HG02763 (cell line): ENCODE data around the gene CELSR1.
"Not testable (repeated sequence)": the region's sequence is repeated elsewhere in the genome, so short reads cannot be mapped to it uniquely, and the experiment has no call there.

Experiments used
- ATAC-seq: cut with Tn5 transposase; IDR thresholded peaks from one replicate; pipeline ENCODE4 v1.9.1; 2021; ENCODE audit warnings: mild to moderate bottlenecking, moderate library complexity; ENCODE audit not compliant: unreplicated experiment

CELSR1 gene

DNA sequence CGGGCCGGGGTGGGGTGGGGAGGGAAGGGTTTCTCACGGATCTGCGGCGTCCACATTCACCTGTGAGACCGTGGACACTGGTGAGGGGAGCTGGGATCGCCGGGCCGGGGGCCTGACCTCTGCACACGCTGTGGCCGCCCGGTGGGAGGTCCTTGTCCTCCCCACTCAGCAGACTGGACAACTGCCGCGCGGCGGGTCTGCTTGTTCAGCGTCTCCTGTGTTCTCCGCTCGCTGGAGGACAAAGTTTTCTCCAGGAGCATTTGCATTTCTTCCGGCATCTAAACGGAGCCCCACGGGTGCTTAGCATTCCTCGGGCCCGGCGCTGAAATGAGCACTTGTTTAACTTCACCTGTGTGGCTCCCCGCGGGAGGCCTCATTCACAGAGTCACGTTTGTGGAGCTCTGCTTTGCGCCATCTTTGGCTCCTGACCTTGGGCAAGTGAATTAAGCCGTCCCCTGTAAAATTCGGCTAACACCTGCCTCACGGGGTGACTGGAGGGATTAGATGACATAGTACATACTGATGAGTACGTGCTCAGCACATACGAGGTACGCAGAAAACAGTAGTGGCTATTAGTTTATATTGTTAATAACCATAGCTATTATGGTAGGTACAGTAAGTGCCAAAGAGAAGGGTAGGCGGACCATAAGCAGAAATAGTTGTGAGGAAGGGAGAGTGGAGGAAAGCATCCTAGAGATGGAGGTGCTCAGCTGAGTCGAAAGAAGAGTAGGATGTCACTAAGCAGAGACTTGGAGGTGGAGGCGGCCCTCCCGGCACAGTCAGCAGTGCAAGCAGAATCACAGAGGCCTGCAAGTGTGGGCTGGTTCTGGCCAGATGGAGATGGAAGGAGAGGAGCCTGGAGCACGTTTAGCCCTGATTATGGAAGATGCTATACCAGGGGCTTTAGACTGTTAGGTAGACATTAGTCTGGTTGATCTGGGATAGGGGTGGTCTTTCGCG, 201.0 kb downstream of the CELSR1 start:
- no peak for ATAC-seq

DNA sequence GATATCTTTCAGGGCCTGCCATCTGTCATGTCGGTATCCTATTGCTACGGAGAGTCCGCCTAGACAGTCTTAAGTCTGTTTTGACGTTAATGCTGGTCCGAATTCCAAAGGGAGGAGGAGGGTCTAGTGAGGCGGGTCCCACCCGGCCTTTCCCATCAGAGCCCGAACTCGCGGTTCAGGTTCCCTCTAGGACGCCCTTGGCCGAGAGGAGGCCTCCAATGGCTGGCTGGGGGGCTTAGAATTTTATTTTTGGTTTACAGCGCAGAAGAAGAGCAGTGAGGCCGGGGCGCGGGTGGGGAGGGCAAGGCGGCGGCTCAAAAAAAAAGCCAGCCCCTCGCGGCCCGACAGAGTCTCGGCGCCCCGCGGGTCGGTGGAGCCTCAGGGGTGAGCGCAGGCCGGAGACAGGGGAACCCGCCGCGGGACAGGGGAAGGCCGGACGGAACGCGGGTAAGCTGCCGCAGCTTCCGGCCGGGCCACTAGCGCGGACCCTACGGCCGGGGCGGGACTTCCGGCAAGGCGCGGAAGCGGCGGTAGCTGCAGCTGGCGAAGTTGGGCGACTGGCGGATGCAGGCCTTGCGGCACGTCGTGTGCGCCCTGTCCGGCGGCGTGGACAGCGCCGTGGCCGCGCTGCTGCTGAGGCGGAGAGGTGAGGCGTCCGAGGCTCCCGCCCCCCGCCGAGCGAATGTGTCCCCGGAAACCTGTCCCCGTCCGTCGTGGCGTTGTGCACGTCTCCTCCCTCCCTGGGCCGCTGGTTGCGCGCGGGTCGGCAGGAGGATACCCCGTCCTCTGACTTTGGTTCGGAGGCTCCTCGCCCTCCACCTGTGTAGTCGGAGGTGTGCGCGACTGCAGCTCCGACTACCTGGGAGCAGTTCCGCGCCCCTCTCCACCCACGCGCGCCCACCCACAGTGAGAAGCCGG, 202.0 kb downstream of the CELSR1 start, which contains the start of gene TRMU:
Gene TRMU, plus strand, starts transcription at position 514 of the 918 bp plus-strand sequence. Its CDS starts 51 bp downstream, at position 565.
- peak; percentile 83 for ATAC-seq

DNA sequence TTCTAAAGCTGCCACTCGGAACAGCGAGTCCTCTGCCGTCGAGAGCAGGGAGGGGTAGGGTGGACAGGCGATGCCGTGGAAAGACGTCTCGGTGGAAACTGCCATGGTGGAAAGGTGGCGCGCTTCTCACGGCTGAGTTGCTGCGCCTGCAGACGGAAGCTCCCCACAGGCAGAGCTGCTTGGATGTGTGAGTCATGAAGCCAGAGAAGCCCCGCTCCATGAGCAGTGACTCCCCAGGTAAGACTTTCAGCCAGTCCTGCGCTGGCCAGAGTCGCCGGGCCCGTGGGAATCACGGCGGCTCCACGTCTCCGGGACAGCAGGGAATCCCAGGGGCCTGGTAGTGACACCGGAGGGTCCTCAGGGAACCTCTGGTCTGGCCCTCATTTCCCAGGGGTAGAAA, 205.9 kb downstream of the CELSR1 start:
- no peak for ATAC-seq

DNA sequence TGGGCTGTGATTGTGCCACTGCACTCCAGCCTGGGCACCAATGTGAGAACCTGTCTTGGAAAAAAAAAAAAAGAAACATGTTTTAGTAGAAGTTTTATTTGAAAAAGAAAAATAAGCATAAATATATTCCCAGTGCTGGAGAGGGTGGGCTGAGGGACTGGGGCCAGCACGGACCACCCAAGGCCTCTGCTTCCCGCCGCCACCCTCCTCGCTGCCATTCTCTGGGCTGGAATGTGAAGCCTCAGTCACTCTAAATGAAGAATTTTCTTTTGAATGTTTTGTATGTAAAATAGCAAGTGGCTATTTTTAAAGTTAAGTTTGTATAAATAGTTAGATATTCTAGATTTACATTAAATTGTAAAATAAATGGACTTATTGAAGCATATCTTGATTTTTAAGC, 207.0 kb downstream of the CELSR1 start:
- no peak for ATAC-seq

DNA sequence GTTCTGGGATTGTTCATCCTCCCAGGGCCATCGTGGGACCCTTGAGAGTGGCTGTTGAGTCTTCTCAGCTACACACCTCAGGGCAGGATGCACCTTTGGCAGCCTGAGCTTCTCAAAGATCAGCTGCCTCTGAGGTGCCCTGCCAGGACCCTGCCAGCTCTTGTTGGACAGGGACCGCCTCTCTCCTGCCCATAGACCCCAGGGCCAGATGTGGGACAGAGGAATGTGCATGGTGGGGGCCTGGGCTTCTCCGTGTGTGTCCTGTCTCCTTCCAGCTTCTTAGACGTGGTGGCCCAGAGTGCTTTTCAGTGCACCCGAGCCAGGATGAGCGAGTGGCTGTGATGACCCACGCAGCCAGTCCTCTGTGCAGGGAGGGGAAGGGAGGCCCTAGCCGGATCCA, 207.8 kb downstream of the CELSR1 start:
- no peak for ATAC-seq

DNA sequence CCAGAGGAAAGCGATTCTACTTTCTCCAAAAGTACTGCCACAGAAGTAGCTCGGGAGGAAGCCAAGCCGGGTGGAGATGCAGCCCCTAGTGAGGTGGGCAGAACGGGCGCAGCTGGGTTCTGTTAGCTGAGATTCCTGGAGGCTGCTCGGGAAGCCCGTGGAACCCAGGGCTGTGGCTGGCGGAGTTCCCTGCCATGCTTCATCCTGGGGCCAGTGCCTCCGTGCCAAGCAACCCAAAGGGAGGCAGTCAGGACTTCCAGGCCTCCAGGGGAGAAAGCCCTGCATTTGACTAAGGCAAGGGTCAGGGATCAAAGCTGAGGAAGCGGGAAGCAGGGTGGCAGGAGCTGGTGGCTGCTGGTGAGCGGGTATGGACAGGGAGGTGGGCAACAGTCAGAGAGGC, 208.6 kb downstream of the CELSR1 start:
- ATAC-seq: no peak

DNA sequence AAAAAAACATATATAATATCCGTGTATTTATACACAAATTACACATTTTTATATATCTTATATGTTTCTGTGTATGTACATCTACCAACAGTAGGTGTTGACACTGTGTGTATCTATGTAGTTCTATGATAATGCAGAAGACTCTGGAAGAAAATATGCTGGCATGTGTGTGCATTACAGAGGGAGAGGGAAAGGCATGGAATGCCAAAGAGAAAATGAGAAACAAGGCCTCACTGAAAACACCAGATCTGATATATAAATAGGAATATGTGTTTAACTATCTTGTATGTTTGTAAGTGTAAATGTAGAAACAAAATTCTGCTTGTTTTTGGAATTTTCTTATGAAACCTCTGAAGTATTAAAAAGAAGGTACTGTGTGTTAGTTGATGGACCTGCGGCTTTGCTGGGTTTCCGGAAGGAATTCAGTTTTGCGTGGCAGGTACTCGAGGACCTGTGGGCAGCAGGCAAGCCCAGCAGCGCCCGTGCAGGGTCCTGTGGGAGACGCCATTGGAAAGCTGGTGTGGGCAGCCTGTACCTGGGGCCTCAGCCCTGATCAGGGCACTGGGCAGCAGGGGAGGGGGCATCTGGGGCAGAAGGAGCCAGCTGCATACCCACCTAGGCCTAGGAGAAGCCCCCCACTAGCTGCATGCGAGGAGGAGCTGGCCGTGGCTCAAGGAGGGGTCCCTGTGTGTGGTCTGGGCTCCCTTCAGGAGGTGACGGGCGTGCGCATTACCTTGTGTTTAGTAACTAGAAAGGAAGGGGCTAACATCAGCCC, 209.5 kb downstream of the CELSR1 start:
- no peak for ATAC-seq

DNA sequence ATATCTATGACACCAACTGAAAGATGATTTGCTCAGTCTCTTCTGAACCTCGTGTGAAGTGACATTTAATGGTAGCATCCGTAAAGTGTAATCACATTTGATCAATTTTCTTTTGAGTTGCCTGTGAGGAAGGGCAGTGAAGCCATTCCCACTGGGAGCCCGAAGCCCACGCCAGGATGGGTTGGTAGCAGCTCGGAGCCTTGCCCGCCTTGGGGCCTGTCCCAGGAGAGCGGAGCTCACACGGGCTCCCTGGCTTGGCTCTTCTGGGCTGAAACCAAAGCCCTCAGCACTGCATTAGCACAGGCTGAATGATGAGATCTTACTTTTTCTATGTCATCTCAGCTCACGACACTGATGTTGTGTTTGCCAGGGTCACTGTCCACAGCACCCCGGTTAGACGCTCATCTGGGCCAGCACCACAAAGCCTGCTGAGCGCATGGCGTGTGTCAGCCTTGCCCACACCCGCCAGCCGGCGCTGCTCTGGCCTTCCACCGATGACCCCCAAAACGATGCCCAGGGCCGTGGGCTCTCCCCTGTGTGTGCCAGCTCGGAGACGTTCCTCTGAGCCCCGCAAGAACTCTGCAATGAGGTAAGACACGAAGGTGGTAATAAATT, 211.2 kb downstream of the CELSR1 start:
- ATAC-seq: no peak

DNA sequence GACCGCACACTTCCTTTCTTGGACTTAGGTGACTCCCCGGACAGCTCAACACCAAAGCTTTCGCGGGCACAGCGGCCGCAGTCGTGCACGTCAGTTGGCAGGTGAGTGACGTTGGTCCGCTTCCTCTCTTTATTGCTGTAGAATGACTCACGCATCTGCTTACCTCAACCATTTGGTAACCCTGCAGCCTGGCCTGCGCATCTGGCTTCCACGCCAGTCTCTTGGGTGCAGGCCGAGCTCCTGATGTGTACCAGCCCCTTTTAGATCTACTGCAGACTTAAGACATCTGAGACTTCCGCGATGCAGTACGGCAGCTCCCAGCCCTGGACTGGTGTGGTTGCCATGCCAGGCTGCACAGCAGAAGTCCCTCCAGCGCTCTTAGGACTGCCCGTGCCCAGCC, 214.3 kb downstream of the CELSR1 start:
- no peak for ATAC-seq

DNA sequence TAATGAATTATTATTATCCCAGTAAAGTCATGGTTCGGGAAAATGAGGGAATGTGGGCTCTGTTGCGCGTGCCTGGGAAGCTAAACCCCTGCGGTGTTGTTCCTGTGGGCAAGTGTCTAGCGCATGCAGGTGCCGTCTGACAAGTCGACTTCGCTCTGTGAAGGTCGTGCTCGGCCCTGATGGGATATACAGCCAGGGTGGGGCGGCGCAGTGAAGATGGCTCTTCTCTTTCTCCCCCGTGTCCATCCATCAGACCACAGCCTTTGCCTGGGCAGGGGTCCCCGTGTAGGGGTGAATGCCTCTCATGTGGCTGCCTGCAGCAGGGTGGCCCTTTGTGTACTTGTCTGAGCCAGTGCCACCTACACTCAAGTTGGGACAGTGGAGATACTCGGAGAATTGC, 214.7 kb downstream of the CELSR1 start:
- no peak for ATAC-seq

DNA sequence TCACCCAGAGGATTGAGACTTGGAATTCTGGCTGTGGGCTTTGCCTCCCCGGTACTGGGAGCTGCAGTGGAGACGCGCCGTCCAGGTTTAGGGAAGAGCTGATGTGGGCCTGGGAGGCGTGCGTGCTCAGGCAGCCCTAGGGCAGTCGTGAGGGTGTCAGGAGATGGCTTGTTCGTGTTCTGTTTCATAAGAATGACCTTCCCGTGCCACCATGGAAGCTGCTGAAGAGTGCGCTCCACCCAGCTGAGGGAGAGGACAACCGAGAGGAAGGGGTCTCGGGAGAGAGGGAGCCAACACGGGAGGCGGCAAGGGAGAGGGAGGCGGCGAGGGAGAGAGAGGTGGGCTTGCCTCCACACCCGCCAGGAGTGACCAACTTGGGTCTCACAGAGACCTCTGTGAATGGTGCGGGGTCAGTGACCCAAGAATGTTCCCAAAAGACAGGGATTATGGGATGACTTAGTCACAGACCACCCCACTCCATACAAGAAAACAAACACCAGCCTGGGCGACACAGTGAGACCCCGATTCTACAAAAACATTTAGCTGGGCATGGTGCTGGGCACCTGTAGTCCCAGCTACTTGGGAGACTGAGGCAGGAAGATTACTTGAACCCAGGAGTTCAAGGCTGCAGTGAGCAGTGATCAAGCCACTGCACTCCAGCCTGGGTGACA, 216.6 kb downstream of the CELSR1 start:
- no peak for ATAC-seq

DNA sequence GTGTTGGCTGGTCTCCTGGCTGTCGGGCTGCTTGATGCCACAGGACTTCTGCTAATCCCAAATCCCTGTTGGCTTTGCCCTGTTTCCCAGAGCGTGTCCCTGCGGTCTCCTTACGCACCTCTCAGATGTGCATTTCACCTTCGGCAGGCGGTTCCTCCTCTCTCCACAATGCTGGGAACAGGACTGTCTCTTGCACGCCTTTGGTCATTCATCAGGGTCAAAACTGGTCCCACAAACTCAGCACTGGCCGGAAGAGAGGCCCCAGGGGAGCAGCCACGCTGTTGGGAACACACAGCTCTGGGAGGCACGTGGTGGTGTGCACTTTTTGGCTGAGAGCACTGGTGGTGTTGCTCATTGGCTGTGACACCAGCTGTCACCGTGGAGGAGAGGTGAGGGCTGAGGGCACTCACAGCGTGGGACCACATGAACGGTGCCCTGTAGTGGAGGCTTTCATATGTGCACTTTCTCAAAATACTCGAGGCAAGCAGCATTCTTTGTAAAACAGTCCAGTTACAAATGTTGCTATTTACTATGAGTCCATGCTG, 217.2 kb downstream of the CELSR1 start:
- no peak for ATAC-seq

DNA sequence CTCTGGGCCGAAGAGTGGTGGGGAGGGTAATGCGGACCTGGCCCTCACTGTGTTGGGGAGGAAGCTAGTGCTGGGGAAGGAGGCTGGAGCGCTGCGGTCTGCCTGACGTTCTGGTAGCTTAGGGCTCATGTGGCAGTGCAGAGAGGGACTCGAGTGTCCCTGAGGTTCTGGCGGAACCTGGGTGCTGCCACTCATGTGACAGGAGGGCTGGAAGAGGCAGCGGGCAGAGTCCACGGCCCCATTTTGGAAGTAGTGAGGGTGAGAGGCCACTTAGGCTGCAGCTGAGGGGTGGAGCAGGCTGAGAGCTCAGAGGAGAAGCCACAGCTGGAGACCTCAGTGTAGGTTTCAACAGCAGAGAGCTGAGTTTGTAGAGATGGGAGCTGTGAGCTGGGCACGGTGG, 218.1 kb downstream of the CELSR1 start:
- ATAC-seq: no peak

DNA sequence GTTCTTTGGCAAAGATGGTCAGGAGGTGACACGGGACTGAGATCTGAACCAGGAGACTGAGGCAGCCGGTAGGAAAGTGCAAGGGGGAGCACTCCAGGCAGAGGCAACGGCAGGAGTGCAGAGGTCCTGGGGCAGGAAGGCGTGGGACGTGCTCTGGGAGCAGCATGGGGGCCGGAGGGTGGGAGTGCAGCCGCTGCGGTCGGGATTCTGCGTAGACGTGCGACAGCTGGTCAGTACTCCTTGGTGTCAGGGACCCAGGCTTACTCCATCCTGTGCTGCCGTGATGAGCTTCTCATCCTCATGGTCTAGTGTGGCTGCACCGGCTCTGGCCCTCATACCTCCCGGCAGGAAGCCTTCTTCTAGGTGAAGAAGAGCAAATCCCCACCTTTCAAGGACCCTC, 218.8 kb downstream of the CELSR1 start:
- no peak for ATAC-seq

DNA sequence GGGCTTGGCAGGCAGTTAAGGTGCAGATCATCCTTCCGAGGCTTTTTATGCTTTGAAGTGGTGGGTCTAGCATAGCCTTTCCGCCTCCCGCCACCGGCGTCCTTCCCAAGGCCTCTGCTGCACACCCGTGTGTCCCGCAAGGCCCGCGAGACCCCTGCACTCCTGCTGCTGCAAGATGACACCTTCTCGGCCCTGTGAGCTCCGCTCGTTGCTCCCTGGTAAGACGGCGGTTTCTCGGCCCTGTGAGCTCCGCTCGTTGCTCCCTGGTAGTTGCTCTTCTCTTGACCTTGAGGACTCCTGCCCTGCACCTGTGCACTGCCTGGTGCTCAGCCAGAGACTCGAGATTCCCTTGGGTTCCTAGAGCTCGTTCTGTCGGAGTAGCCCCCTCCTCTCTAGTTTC, 219.8 kb downstream of the CELSR1 start:
- ATAC-seq: no peak

DNA sequence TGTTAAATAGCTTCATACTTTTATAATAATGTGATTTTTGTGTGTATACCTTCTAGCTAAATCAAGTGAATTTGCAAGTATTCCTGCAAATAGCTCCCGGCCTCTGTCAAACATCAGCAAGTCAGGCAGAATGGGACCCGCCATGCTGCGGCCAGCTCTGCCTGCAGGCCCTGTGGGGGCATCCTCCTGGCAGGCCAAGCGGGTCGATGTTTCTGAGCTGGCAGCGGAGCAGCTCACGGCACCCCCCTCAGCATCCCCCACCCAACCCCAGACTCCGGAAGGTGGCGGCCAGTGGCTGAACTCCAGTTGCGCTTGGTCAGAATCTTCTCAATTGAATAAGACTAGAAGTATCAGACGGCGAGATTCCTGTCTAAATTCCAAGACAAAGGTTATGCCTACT, 221.4 kb downstream of the CELSR1 start:
- ATAC-seq: no peak

DNA sequence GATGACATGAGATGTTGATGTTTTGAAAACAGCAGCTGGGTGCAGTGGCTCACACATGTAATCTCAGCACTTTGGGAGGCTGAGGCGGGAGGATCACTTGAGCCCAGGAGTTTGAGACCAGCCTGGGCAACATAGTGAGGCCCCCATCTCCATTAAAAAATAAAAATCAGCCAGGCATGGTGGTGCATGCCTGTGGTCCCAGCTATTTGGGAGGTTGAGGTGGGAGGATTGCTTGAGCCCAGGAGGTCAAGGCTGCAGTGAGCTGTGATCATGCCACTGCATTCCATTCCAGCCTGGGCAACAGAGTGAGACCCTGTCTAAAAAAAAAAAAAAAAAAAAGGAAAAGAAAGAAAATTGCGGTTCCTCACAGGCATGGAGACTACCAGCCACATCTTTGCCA, 224.6 kb downstream of the CELSR1 start:
- ATAC-seq: not testable (repeated sequence)

DNA sequence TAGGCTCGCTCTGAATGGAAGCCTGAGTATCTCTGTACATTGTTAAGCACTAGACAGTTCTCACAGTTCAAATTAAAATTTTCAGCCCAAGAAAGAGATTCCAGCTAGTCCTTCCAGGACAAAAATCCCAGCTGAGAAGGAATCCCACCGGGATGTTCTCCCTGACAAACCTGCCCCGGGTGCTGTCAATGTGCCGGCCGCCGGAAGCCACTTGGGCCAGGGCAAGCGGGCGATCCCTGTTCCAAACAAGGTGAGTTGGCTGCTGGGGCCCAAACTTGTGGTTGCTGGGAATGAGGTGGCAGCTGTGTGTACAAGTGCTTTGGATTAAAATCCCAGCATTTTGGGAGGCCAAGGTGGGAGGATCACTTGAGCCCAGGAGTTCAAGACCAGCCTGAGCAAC, 225.4 kb downstream of the CELSR1 start:
- ATAC-seq: no peak
